Body of pancreas (tissue), 4 donors: ENCODE data around the gene CYP4F11. TPM values are rescaled to one million over a fixed set of nuclear protein-coding genes. Genes with fewer than 3 reads are reported as not detected.

ENCODE experiments used
- ATAC-seq: fragments of 150-250 bp; one replicate; pipeline ENCODE4 v1.9.1; 2016
- DNase-seq, 4 donors: peaks; one replicate each; pipeline ENCODE4 v3.0.0-alpha.2; 2019
- H3K27ac ChIP-seq, 4 donors: fragments of 200-600 bp; sonication (generic); 1 replicate in 3 of 4; 2 replicates in 1 of 4; pipeline versions ENCODE4 v1.5.1 to v1.6.1; 2016 to 2019; ENCODE audit warnings: mild to moderate bottlenecking in 1 of 4, mixed read lengths in 1 of 4, moderate library complexity in 1 of 4
- H3K27me3 ChIP-seq, 2 donors: fragments of 200-600 bp; sonication (generic); one replicate each; pipeline ENCODE4 v1.6.0; 2016; ENCODE audit warnings: mild to moderate bottlenecking in 1 of 2
- H3K36me3 ChIP-seq, 2 donors: fragments of 200-600 bp; sonication (generic); replicated peaks in 1 of 2; 2 replicates each; pipeline ENCODE4 v1.5.1; 2016; ENCODE audit warnings: low read depth in 2 of 2; ENCODE audit not compliant: insufficient read depth in 1 of 2
- H3K4me1 ChIP-seq: fragments of 200-600 bp; sonication (generic); one replicate; pipeline ENCODE4 v1.6.0; 2016
- H3K4me3 ChIP-seq, 2 donors: fragments of 200-600 bp; sonication (generic); 1 replicate in 1 of 2; 2 replicates in 1 of 2; pipeline ENCODE4 v1.5.1; 2016 to 2019
- H3K9me3 ChIP-seq, 3 donors: fragments of 200-600 bp; sonication (generic); 1 replicate in 2 of 3; 2 replicates in 1 of 3; pipeline ENCODE4 v1.5.1; 2016
- POLR2A ChIP-seq, 3 donors: fragments of 450-650 bp; IDR thresholded peaks; one replicate each; pipeline ENCODE4 v1.6.1; 2016; ENCODE audit warnings: antibody characterized with exemption in 3 of 3, mild to moderate bottlenecking in 2 of 3
- WGBS, 2 donors: methylation state at CpG; one replicate each; pipeline ENCODE4 v1.1.5; 2017; 5-methylcytosine and 5-hydroxymethylcytosine counted together
- intact Hi-C: fragments of 100-400 bp; cut with DNase I; formaldehyde crosslinking; loops from one replicate; pipeline ENCODE4 v1.15.1; 2023
- total RNA-seq, 2 donors: library from RNA; depleted of rRNA; stranded (reverse); fragments of >200 nt; gene quantifications; one replicate each; pipeline ENCODE4 v1.1.0, GENCODE V29; 2016
- TF ChIP-seq, protein P1 (sequence below), 7 experiments: fragments of 450-650 bp in 4 of 7; fragments of 200-600 bp in 3 of 7; sonication (generic) in 3 of 7; IDR thresholded peaks; one replicate each; pipeline ENCODE4 v1.5.1; 2016 to 2019; ENCODE audit warnings: antibody characterized with exemption in 7 of 7

Gene CYP4F11
- total RNA-seq, 2 donors from 2014 or later, result 3.9 TPM; not detected in 1

DNA sequence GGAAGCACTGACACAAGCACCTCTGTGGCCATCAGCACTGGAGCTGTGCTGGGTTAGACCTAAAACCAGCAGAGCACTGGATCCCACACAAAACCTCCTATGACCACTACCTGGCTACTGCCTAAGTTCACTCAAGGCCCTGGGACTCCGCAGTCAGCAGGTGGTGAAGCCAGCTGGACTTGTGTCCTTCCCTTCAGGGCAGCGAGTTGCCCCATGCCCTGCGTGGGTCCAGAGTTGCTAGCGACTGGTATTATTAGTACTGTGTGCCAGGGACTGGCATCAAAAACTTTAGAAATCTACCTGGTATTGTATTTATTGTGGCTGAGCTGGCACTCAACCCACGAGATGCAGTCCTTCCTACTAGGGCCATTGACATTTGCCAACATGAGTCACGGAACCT lies 20.5 kb upstream of the CYP4F11 start:
- intact Hi-C loops, result no loop called here
- H3K27ac ChIP-seq, result no peak overlapping the region
- 68 to 84% methylated on average over 3 to 6 of the region's 6 CpGs for WGBS, 2 donors
- no peak for DNase-seq
- no peak overlapping the region for H3K4me3 ChIP-seq
- no peaks in the 10 kb centered on the region for H3K36me3 ChIP-seq
- TF ChIP-seq, protein P1, sequence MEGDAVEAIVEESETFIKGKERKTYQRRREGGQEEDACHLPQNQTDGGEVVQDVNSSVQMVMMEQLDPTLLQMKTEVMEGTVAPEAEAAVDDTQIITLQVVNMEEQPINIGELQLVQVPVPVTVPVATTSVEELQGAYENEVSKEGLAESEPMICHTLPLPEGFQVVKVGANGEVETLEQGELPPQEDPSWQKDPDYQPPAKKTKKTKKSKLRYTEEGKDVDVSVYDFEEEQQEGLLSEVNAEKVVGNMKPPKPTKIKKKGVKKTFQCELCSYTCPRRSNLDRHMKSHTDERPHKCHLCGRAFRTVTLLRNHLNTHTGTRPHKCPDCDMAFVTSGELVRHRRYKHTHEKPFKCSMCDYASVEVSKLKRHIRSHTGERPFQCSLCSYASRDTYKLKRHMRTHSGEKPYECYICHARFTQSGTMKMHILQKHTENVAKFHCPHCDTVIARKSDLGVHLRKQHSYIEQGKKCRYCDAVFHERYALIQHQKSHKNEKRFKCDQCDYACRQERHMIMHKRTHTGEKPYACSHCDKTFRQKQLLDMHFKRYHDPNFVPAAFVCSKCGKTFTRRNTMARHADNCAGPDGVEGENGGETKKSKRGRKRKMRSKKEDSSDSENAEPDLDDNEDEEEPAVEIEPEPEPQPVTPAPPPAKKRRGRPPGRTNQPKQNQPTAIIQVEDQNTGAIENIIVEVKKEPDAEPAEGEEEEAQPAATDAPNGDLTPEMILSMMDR (IDR thresholded peaks at IDR 0.05), result no peak
- no peak for TF ChIP-seq POLR2A (IDR thresholded peaks at IDR 0.05)
- no peaks in the 10 kb centered on the region for H3K4me1 ChIP-seq
- ATAC-seq, result no peak
- H3K9me3 ChIP-seq, result no peaks in the 10 kb centered on the region
- H3K27me3 ChIP-seq, result no peaks in the 10 kb centered on the region

DNA sequence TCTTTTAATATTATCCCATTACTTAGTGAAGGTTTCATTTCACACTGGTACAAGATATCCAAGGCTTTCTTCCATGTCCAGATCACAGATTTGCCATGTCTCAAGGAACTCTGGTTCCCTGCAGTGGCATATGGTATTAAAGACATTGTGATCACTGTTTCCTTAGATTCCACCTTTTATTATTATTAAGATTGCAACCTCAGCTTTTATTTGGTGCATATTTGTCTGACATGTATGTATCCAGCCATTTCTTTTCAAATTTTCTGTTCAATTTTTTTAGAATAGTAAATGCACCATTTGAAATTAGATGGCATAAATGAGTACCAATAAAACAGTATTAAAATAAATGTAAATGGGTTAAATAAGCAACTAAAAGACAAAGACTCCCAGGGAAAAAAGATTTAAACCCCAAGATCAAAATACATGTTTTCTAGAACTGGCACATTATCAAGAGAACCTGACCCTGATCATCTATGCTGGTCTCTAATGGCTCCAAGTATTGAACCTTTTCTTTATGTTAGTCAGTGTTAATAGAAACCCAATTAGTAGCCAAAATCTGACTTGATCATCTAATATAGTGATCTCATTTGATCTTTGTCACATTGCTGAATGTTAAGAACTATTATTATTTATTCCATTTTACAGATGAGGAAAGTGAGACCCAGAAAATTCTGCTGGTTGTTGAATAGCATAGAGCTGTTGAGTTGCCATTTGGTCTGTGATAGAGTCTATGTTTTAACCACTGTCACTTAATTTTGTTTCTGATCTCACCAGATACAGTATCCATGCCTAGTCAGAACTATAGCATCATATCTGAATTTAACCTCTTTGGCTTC lies 14.1 kb upstream of the CYP4F11 start, which contains the start of gene OR10H4:
Gene OR10H4 (plus strand): TSS at position 786 of the 836 bp plus-strand sequence. CDS start 0 bp downstream, at position 786.
- intact Hi-C loops, result no loop called here
- no peak for ATAC-seq
- TF ChIP-seq POLR2A (IDR thresholded peaks at IDR 0.05), result no peak
- TF ChIP-seq, protein P1 (IDR thresholded peaks at IDR 0.05), result no peak
- no peaks in the 10 kb centered on the region for H3K9me3 ChIP-seq
- H3K36me3 ChIP-seq, result no peaks in the 10 kb centered on the region
- H3K4me1 ChIP-seq, result no peaks in the 10 kb centered on the region
- H3K27ac ChIP-seq, result no peak within 1 kb of the TSS
- no peaks in the 10 kb centered on the region for H3K27me3 ChIP-seq
- H3K4me3 ChIP-seq, result no peak within 1 kb of the TSS
- no peak for DNase-seq

DNA sequence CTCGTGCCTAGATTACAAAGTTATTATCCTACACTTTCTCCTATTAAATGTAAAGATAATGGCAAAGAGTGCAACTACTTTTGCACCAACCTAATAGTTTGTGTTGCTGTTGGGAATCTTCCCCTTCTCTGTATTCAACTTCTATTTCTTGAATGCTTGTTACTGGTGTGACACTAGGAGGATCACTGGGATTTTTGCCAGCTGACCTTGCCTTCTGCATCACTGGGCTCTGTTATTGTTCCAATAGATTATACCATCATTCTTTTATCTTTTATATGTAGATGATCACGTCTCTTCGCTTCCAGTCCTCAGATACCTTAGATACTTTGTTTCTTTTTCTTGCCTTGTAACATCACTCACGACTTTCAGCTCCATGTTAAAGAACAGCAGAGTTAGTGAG lies 11.0 kb upstream of the CYP4F11 start:
- DNase-seq (no peak), ATAC-seq (no peak)
- no peaks in the 10 kb centered on the region for H3K36me3 ChIP-seq
- H3K9me3 ChIP-seq, result no peaks in the 10 kb centered on the region
- no peak for TF ChIP-seq POLR2A (IDR thresholded peaks at IDR 0.05)
- TF ChIP-seq, protein P1 (IDR thresholded peaks at IDR 0.05), result no peak
- H3K27ac ChIP-seq, result no peak overlapping the region
- WGBS, 2 donors, result 37 to 39% methylated on average over 4 of the region's 4 CpGs
- intact Hi-C loops, result no loop called here
- no peak overlapping the region for H3K4me3 ChIP-seq
- H3K27me3 ChIP-seq, result no peaks in the 10 kb centered on the region
- no peaks in the 10 kb centered on the region for H3K4me1 ChIP-seq

DNA sequence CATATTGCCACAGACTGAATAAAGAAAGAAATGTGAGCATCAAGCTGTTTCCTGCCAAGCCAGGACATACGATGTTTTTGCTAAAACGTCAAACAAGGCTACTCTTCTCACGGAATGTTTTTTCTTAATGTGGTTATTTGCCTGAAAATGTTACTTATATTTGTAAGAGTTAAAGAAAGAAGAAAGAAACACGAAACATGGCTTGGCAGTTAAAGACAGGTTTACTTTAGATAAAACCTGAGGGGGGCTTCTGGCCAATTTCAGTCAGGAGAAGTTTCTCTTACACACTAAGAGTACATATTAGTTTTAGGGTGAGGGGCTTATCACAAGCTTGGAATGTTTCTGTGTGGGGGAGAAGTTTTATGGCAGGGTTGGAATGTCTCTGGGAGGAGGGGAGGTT lies 10.1 kb upstream of the CYP4F11 start:
- H3K9me3 ChIP-seq, result no peaks in the 10 kb centered on the region
- H3K27ac ChIP-seq, result no peak overlapping the region
- no peak for ATAC-seq
- H3K4me3 ChIP-seq, result no peak overlapping the region
- intact Hi-C loops, result no loop called here
- no peaks in the 10 kb centered on the region for H3K36me3 ChIP-seq
- no peak for DNase-seq
- no peak for TF ChIP-seq POLR2A (IDR thresholded peaks at IDR 0.05)
- TF ChIP-seq, protein P1 (IDR thresholded peaks at IDR 0.05), result no peak
- H3K27me3 ChIP-seq, result no peaks in the 10 kb centered on the region
- H3K4me1 ChIP-seq, result no peaks in the 10 kb centered on the region
- 57 to 61% methylated on average over 4 of the region's 4 CpGs for WGBS, 2 donors

DNA sequence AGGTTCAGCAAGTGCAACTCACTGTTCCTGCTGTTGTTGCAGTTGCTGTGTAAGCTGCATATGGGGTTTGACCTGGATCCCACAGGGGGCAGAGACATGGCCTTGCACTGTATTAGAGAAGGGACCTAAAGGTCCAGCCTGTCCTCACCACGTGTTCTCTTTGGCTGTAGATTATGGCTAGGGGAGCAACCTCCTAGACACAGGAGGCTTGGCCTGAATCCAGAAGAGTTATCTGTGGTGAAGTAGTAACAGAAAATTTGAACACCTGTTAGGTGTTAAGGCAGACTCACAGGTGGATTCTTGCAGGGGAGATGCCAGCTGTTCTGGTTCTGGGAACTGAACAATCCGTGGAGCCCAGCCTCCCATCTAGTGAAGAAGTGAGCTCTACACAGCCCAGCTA lies 3.4 kb upstream of the CYP4F11 start:
- intact Hi-C loops, result no loop called here

More for the DNA sequence above, 3.4 kb upstream of the CYP4F11 start:
- ATAC-seq (no peak), DNase-seq (peak in 1 of 4 donors; percentile 47)
- no peak overlapping the region for H3K4me3 ChIP-seq
- H3K27ac ChIP-seq, result no peak overlapping the region
- WGBS, 2 donors, result 4 to 65% methylated on average over 2 of the region's 2 CpGs
- TF ChIP-seq POLR2A (IDR thresholded peaks at IDR 0.05), result no peak
- TF ChIP-seq, protein P1 (IDR thresholded peaks at IDR 0.05), result no peak
- no peaks in the 10 kb centered on the region for H3K9me3 ChIP-seq
- no peaks in the 10 kb centered on the region for H3K27me3 ChIP-seq
- no peaks in the 10 kb centered on the region for H3K36me3 ChIP-seq
- peaks cover 18% of the 10 kb centered on the region for H3K4me1 ChIP-seq
